Germinal center (tissue), 1 donor: Measurements from ENCODE around the gene NDFIP2.

ENCODE experiments used
- DNase-seq: peaks from one replicate; pipeline ENCODE4 v3.0.0; 2012; ENCODE audit warnings: mixed read lengths, low spot score

Gene NDFIP2

DNA sequence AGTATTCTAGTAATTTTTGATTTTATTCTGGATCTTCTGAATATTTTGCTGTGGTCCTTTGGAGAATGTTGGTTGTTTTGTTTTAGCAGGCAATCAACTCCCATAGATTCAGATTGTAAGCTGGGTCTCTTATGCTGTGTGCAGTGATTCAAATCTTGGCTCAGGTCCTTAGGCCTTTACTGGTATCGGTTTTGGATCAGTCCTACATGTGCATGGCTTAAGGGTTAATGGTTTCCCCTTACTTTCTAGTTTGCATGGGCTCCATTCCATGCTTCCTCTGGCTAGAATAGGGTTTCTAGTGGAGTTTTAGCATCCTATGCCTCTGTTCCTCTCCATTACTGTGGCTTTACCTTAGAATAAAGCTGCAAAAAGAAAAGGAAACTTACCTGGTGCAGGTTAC is 16.1 kb downstream of the NDFIP2 start:
- no peak for DNase-seq

DNA sequence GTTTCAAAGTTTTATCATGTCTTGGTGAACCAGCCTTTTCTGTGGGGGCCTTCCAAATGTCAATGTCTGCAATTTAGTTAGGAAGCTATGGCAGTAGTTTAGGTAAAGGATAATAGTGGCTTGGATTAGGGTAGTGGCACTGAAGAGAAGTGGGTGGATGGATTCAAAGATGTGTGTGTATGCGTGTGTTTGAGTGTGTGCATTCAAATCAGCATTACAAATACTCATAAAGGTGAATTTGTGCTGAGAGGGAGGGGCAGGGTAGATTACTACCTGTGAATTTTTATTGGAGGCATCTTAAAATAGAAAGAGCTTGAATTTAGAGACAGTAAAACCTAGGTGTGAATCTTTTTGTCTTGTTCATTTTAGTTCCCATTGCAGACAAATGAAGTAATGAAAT is 16.9 kb downstream of the NDFIP2 start:
- no peak for DNase-seq

DNA sequence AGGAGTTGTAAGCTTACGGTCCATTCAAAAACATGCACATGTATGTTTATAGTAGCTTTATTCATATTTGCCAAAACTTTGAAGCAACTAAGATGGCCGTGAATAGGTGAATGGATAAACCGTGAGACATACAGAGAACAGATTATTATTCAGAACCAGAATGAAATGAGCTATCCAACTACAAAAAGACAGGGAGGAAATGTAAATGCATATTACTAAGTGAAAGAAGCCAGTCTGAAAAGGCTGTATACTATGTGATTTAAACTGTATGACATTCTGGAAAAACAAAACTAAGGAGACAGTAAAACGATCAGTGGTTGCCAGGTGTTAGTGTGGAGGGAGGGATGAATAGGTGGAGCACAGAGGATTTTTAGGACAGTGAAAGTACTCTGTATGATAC is 19.9 kb downstream of the NDFIP2 start:
- no peak for DNase-seq

DNA sequence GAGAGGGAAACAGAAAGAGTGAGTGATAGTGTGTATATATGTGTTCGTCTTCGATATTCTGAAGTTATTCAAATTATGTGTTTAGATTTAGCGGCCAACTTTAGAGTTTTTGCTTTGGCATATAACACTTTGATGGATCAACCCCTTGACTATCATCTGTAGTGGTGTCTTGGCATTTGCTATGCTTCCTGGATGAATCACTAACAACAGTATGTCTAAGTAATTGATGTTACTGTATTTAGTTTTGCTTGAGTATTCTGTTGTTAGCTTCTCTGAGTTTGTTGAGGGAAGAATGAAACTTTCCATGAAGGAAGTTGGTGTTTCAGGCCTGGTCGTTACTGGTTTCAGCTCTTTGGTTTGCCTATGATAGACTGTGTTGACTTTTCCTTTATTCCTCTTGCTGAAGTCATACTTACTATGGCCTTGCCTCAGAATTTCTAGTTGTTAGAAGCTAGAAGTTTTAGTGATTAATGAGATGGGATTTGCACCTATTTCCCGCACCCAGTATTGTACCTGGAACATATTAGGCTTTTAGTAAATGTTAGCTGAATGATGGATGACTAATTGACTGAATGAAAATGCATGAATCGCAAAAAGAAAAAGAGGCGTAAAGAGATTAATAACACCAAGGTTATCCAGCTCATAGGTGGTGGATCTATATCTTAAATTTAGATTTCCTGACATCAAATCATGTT is 20.7 kb downstream of the NDFIP2 start:
- DNase-seq: no peak

DNA sequence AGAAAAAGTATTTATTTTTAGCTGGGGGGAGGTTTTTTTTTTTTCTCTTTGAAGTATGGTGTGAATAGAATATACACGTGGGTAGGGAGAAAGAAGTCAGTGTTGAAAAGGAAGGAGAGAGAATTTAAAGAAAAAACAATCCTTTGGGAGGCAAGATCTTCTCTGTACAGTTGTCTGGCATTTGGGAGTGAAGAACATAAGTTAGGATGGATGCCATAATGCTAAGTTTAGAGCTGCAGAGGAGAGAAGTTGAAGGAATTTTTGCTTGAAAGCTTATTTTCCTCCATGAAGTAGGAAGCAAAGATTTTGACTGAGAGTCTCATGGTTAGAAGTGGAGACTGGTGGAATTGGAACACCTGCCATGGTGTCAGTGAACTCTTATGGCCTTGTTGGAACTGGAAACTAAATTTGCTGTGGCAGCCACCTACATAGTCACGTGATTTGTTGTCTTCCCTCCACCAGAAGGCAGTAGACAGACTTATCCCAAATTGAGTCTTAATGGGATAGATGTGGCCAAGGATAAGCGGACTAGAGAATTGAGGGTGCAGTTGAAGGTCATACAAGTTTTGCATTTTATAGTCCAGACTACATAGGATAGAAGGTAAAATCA is 22.0 kb downstream of the NDFIP2 start:
- no peak for DNase-seq

DNA sequence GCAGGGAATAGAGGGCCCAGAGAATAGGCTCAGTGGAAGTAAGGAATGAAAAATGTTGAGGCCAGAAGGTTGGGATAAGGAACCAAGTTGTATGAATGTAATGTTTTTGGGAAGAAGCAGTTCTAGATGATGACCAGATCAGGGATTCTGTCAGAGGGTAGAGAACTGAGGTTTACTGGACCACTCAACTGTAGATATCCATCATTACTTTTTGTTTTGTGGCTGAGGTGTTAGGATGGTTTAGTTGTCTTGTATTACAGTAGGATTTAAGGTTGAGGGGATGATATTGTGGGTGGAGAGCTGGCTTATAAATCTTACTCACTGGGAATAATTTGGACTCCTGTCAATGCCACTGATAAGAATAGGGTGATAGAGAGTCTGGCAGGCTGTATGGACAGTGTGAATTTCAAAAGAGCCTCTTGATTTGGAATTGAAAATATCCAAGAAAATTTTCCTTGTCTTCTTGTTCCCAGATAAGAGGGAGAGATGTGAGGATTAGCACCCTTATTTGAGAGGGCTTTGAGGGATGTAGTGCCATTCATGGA is 22.6 kb downstream of the NDFIP2 start:
- DNase-seq: no peak

DNA sequence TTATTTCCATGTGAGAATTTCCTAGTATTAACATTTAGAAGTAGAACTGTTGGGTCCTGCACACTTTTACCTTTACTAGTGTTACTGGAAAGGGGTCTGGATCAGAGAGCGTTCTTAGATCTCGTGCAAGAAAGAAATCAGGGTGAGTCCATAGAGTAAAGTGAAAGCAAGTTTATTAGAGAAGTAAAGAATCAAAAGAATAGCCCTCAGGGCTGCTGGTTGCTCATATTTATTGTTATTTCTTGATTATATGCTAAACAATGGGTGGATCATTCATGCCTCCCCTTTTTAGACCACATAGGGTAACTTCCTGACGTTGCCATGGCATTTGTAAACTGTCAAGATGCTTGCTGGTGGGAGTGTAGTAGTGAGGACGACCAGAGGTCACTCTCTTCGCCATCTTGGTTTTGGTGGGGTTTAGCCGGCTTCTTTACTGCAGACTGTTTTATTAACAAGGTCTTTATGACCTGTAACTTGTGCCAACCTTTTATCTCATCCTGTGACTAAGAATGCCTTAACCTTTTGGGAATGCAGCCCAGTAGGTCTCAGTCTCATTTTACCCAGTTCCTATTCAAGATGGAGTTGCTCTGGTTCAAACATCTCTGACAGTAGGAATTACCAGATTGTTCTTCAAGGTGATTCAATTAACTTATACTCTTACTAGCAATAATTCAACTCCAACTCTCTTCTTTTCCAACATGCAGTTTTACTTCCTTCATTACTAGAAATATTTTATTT is 27.4 kb downstream of the NDFIP2 start:
- no peak for DNase-seq

DNA sequence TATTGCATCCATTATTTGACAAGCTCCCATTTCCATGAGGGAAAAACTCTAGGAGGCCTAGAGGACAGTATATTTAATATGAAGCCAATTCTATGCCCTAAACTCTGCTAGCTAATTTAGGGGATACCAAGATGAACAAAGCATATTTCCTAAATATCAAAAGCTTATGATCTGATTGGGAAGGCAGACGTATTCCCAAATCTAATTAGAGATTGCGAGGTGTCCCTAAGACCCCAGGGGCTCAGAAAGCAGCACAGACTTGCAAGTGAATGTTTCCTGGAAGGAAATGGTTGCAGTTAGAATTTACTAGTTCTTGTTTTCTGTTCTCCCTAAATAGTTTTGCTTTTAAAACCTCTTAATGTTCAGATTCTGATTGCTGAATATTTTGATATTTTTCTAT is 30.7 kb downstream of the NDFIP2 start:
- no peak for DNase-seq

DNA sequence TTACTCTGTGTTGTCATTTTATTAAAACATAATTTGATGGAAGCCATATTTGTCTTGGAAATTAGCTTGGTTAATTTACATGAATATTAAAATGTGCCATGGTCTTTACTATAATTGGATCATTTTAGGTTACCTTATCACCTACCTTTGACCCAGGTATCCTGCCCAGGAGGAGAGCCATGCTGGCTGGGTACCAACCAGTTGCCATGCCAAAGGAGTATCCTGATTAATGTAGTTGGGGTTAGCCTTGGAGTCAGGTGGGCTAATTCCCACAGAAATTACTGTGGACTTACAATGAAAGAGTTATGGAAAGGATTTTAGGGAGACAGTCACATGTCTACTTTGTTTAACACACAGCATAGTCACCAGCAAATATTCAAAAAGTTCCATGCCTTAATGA is 32.0 kb downstream of the NDFIP2 start:
- DNase-seq: no peak

DNA sequence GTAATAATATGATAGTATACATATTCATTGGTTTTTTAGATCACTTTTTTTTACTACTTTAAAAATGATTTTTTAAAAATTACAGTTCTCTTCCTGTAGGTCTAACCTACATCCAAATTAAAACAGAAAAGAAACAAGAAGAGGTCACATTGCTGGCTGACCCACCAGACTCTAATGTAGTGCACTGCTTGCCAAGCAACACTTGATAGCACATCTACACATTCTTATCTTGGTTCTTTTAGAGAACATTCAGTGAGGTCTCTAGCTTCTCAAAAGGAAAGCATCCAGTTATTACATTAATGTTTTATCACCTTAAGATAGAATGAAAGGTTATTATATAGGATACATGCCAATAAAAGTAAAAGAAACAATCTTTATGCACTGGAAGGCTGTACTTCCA is 35.6 kb downstream of the NDFIP2 start:
- no peak for DNase-seq

DNA sequence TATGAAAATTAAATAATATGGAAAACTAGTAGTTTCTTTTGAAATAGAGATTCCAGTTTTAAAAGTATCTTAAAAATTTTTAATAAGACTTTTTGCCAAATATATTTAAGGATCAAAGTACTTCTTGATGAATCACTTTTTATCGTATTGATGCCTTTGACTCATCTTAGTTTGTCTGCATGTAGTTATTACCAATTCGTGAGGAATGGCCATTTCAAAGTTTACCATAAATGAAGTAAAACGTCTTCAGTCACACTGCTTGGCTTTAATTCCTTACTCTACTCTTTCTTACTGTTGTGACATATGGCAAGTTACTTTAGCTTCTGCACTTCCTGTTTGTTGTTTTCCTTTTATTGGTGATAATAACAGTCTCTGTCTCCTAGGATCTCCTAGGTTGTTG is 38.3 kb downstream of the NDFIP2 start:
- DNase-seq: no peak

DNA sequence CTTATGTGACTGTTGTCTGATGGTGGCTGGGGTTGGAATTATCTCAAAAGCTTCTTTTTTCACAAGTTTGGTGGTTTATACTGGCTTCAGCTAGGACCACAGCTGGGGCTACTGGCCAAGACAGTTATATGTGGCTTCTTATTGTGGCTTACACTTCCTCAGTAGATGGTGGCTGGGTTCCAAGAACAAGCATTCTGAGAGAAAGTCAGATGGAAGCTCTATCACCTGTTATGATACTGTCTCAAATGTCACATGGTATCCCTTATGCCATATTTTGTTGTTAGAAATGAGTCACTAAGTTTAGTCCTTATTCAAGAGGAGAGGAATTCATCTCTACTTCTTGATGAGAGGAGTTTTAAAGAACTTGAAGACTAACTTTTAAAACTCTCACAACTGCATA is 41.6 kb downstream of the NDFIP2 start:
- DNase-seq: no peak

DNA sequence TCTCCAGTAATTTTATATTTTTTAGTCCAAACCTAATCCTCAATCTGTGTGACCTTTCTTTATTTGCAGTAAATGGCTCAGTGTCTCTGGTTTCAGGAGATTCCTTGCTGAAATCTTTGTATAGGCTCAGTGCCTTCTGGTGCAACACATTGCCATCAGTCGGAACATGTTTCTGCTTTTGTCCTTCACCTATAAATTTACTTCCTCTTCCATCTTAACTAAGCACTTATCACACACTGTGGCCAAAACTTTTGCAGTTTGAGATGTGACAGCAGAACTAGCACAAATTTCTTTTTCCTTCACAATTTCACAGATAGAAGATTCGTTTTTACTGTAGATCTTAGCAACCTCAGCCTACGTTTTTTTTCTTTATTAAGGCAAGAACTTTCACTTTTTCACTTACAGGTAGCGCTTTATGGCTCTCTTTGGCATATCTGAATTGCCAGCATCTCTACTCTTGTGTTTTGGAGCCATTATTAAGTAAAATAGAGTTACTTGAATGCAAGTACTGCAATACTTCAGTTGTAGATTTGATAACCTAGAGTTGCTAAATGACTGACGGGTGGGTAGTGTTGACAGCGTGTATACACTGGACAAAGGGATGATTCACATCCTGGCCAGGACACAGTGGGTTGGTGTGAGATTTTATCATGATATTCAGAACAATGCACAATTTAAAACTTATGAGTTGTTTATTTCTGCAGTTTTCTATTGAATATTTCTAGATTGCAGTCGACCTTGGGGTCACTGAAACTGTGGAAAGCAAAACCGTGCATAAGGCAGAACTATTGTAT is 44.3 kb downstream of the NDFIP2 start:
- no peak for DNase-seq

DNA sequence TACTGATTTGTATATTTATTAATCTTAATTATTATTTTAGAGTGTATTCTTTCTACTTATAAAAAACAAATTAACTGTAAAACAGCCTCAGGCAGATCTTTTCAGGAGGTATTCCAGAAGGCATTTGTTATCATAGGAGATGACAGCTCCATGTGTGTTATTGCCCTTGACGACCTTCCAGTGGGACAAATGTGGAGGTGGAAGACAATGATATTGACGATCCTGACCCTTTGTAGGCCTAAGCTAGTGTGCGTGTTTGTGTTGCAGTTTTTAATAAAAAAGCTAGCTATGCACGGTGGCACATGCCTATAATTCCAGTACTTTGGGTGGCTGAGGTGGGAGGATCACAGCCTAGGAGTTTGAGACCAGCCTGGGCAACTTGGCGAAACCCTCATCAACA is 46.7 kb downstream of the NDFIP2 start:
- no peak for DNase-seq

DNA sequence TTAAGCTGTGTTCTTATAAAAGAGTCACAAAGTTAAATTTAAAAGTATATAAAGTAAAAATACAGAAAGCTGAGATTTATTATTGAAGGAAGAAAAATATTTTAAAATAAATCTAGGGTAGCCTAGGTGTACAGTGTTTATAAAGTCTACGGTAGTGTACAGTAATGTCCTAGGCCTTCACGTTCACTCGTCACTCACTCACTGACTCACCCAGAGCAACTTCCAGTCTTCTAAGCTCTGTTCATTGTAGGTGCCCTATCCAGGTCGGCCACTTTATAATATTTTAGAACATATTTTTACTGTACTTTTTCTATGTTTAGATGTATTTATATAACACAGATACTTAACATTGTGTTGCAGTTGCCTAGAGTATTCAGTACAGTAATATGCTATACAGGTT is 47.4 kb downstream of the NDFIP2 start:
- no peak for DNase-seq

DNA sequence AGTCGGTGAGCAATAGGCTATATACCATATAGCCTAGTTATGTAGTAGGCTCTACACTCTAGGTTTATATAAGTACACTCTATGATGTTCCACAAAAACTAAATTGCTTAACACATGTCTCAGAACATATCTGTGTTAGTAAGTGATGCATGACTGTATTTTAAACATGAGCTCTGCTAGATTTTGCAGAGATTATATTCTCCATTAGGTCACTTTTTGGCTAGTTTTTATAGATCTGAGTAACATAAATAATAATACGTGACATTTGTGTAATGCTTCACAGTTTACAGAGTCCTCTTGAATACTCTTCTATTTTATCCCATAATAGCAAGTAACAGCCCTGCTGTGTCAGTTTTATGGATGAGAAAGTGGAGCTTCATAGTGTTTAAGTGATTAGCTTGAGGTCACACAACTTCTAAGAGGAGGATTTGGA is 47.8 kb downstream of the NDFIP2 start:
- no peak for DNase-seq

DNA sequence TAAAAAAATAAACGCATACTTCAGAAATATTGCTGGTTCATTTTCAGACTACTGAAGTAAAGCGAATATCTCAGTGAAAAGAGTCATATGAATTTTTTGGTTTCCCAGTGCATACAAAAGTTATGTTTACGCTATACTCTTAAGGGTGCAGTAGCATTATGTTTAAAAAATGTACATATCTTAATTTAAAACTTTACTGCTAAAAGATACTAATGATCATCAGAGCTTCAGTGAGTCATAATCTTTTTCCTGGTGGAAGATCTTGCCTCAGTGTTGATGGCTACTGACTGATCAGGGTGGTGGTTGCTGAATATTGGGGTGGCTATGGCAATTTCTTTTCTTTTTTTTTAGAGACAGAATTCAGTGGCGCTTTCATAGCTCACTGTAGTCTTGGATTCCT is 48.9 kb downstream of the NDFIP2 start:
- DNase-seq: no peak

DNA sequence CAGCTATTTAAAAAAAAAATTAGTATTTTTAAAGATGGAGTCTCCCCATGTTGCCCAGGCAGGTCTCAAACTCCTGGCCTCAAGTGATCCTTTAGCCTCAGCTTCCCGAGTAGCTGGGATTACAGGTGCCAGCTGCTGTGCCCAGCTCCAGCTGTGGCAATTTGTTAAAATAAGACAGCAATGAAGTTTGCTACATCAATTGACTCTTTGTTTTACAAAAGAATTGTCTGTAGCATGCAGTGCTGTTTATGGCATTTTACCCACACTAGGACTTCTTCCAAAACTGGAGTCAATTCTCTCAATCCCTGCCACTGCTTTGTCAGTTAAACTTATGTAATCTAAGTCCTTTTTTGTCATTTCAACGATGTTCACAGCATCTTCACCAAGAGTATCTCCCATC is 49.3 kb downstream of the NDFIP2 start:
- DNase-seq: no peak

DNA sequence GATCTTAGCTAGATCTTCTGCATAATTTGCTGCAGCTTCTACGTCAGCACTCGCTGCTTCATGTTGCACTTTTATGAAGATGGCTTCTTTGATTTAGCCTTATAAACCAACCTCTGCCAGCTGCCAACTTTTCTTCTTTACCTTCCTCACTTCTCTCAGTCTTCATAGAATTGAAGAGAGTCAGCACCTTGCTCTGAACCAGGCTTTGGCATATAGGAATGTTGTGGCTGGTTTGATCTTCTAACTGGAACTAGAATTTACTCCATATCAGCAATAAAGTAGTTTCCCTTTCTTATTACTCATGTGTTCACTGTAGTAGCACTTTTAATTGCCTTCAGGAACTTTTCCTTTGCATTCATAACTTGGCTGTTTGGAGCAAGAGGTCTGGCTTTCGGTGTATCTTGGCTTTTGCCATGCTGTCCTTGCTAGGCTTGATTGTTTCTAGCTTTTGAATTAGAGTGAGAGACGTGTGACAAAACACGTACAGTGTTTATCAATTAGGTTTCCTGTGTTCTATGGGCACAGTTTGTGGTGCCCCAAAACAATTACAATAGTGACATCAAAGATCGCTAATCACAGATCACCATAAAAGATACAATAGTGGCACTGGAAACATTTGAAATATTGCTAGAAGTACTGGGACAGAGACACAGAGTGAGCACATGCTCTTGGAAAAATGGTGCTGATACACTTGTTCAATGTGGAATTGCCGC is 50.7 kb downstream of the NDFIP2 start:
- no peak for DNase-seq

DNA sequence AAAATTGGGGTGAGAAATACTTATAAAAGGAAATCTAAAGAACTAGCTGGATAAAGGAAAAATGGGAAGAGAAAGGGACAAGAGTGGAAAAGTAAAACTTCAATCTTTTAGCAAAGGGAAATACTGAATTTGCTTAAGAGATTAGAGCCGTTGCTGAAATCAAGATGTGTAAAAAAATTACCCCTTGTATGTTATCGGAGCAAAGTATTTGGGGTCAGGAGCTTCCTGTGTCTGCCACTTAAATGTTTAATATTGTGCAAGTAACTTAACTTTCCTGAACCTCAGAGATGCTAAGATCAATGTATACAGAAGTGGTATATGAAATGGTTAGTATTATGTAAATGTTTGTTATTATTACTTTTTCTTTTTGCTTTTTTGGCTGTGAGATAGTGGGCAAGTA is 51.6 kb downstream of the NDFIP2 start:
- DNase-seq: no peak

DNA sequence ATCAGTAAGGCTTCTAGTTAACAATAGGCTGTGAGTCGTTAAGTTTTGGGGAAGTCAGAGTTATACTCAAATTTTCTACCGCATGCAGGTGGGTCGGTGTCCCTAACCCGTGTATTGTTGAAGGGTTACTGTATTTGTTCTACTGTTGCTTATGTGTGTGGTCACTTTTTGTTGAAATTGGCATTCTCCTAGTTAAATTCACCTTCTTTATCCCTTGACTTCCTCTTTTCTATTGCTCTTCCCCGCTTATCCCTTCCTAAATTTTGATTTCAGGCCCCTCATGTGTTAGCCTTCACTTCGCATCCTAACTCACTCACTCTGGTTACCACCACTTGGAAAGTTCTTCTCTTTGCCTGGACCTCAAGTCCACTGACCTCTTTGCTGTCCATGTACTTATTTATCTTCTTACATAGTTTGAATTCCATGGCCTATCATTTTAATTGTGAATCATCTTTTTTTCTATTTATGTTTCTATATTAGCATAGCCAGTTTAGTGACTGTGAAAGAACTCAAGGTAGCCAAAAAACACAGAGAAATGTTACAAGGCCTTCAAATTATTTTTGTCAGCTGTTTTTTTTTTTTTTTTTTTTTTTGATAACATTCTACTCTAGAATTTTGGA is 52.9 kb downstream of the NDFIP2 start:
- DNase-seq: no peak
